ENCODE results near the gene CMTR2. TPM values are rescaled to one million over a fixed set of nuclear protein-coding genes. Genes with fewer than 3 reads are reported as not detected.

Gene CMTR2
- total and polyA plus RNA-seq, 5 donors from 2014 or later = 12.9 to 34.9 (median 27.0) TPM

DNA sequence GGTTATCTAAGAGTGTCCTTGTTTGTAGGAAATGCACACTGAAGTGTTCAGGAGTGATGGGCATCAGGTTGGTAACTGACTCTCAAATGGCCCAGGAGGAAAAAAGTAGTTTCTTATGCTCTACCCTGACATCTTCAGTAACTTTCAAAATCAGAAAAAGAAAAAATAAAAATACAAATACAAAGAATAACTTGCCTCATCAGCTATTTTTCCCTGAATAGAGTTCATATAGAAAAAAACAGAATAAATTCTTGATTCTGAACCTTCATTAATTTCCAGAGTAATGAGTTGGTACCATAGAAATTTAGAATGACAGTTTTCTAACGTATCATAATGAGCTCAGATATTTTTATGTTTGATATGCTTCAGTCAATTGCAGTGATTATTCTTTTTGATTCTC, 31.4 kb downstream of the CMTR2 start:
- H3K9me3 Mint-ChIP-seq = peaks cover 0 to 4% (median 0%) of the 10 kb centered on the region in 7 donors
- H3K4me3 Mint-ChIP-seq = no peak overlapping the region
- H3K4me1 Mint-ChIP-seq = no peaks in the 10 kb centered on the region
- H3K4me3 ChIP-seq (ENCODE audit: low read depth, low read length) = no peak overlapping the region
- no peaks in the 10 kb centered on the region for H3K9me3 ChIP-seq (ENCODE audit: control insufficient read depth in 2 of 2, low read length in 2 of 2)
- H3K27ac ChIP-seq (ENCODE audit: insufficient read depth, low read length, poor library complexity, severe bottlenecking) = no peak overlapping the region
- DNase-seq = no peak
- no peak overlapping the region for H3K27ac Mint-ChIP-seq
- peaks cover 42% of the 10 kb centered on the region for H3K27me3 Mint-ChIP-seq
- H3K27me3 ChIP-seq (ENCODE audit: control insufficient read depth, insufficient read depth, low read length) = peaks cover 7% of the 10 kb centered on the region
- H3K36me3 ChIP-seq (ENCODE audit: control insufficient read depth, insufficient read depth, low read length) = no peaks in the 10 kb centered on the region
- H3K4me1 ChIP-seq (ENCODE audit: control insufficient read depth, insufficient read depth, low read length, poor library complexity, severe bottlenecking) = no peaks in the 10 kb centered on the region
- no peak for ATAC-seq (ENCODE audit: low read depth in 2 of 2)
- no peaks in the 10 kb centered on the region for H3K36me3 Mint-ChIP-seq

DNA sequence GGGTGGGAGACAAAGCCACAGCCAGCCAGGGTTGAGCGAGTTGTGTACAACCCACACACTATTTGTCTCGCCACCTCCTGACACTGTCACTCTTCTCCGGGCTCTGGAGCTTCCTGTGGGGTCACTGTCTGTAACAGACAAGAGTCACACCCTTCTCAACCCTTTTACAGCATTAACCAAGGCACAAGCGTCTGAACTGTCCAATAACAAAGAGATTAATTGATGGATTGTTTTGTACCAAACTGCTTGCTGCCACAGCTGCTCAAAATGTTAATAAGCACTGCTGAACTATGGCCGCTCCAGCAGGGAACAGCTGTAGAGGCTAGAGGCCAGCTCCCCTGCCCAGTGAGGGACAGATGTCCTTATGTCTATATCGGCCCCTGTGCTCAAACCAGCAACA, 33.5 kb downstream of the CMTR2 start:
- no peaks in the 10 kb centered on the region for H3K4me1 Mint-ChIP-seq
- H3K27ac ChIP-seq (ENCODE audit: insufficient read depth, low read length, poor library complexity, severe bottlenecking) = no peak overlapping the region
- no peaks in the 10 kb centered on the region for H3K36me3 ChIP-seq (ENCODE audit: control insufficient read depth, insufficient read depth, low read length)
- no peak overlapping the region for H3K4me3 ChIP-seq (ENCODE audit: low read depth, low read length)
- H3K4me3 Mint-ChIP-seq = no peak overlapping the region
- peaks cover 31% of the 10 kb centered on the region for H3K27me3 Mint-ChIP-seq
- H3K36me3 Mint-ChIP-seq = no peaks in the 10 kb centered on the region
- ATAC-seq (ENCODE audit: low read depth in 2 of 2) = no peak
- H3K27me3 ChIP-seq (ENCODE audit: control insufficient read depth, insufficient read depth, low read length) = peaks cover 5% of the 10 kb centered on the region
- H3K9me3 Mint-ChIP-seq = peaks cover 0 to 3% (median 0%) of the 10 kb centered on the region in 7 donors
- H3K4me1 ChIP-seq (ENCODE audit: control insufficient read depth, insufficient read depth, low read length, poor library complexity, severe bottlenecking) = no peaks in the 10 kb centered on the region
- no peak for DNase-seq
- H3K27ac Mint-ChIP-seq = no peak overlapping the region
- no peaks in the 10 kb centered on the region for H3K9me3 ChIP-seq (ENCODE audit: control insufficient read depth in 2 of 2, low read length in 2 of 2)

DNA sequence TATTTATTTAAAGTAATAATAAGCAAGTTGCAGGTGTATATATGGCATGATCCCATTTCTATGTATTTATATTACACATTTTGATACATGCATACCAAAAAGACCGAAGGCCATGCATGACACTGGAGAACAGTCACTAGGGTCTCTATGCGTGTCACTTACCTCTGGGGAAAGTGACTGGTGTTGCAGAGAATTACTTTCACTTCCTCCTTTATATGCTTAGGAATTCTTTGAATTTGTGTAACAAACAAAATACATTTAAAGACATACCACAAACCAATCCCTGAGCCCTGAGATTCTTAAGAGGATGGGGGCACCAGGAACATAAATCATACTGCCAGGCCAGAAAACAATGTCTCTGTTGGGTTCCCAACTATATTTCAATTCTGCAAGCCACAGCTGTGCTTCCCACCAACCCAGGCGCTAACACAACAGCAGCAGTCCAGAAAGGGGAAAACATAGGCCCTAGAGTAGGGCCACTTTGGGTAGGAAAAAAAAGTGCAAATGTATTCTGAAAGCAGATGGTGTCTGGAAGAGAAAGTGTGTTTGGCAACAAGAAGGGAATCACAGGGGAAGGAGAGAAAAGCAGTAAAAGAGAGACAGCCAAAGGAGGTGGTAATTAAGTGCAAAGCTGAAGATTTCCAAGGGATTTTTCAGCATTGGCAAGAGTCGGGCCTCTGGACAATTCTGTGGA, 34.2 kb downstream of the CMTR2 start:
- Histone ChIP-seq H3K9me3 (ENCODE audit: control insufficient read depth in 2 of 2, low read length in 2 of 2) (no peaks in the 10 kb centered on the region), H3K4me1 (ENCODE audit: control insufficient read depth, insufficient read depth, low read length, poor library complexity, severe bottlenecking) (no peaks in the 10 kb centered on the region), H3K27ac (ENCODE audit: insufficient read depth, low read length, poor library complexity, severe bottlenecking) (no peak overlapping the region), H3K36me3 (ENCODE audit: control insufficient read depth, insufficient read depth, low read length) (no peaks in the 10 kb centered on the region), H3K4me3 (ENCODE audit: low read depth, low read length) (no peak overlapping the region), H3K27me3 (ENCODE audit: control insufficient read depth, insufficient read depth, low read length) (peaks cover 5% of the 10 kb centered on the region)
- H3K27me3 Mint-ChIP-seq = peaks cover 24% of the 10 kb centered on the region
- H3K9me3 Mint-ChIP-seq = peaks cover 0 to 2% (median 0%) of the 10 kb centered on the region in 7 donors
- H3K4me1 Mint-ChIP-seq = no peaks in the 10 kb centered on the region
- ATAC-seq (ENCODE audit: low read depth in 2 of 2) (no peak), DNase-seq (no peak)
- no peak overlapping the region for H3K27ac Mint-ChIP-seq
- H3K4me3 Mint-ChIP-seq = no peak overlapping the region
- no peaks in the 10 kb centered on the region for H3K36me3 Mint-ChIP-seq

DNA sequence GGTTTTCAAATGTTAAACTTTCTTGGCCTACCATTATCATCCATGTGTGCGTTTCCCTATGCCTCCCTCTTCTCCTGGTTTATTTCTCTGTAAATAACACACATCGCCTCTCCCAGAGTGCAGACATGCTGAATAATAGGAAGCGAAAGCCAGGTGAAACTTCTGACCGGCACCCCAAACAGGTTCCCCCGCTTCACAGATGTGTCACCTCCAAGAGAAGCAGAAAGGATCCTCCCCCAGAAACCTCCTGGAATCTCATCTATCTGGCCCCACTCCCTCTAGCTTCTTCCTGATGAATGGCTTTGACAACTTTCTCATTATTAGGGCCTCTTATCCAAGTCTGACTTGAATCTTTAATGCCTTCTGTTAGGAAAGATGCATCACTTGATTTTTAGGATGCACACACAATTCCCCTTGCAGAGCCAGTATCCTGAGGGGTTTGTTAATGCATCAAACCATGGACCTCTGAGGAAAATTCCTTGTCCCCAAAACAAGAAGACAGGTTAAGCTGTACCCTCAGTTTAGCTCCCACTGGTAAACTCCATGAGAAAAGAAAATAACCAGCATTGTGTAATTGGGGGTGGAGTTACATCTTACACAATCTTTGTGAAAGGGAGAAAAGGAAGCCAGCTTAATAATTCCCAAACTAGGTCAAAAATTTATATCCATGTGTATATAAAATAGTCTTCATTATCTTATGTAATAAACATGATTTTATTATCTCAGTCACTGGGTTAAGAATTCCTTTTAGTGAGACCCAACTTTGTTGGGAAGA, 38.6 kb downstream of the CMTR2 start:
- no peaks in the 10 kb centered on the region for H3K36me3 ChIP-seq (ENCODE audit: control insufficient read depth, insufficient read depth, low read length)
- no peak overlapping the region for H3K4me3 ChIP-seq (ENCODE audit: low read depth, low read length)
- Mint-ChIP-seq H3K4me1 (no peaks in the 10 kb centered on the region), H3K36me3 (no peaks in the 10 kb centered on the region), H3K27ac (no peak overlapping the region), H3K27me3 (peaks cover 4% of the 10 kb centered on the region), H3K9me3 (peaks cover 0 to 2% (median 0%) of the 10 kb centered on the region in 7 donors), H3K4me3 (no peak overlapping the region)
- H3K4me1 ChIP-seq (ENCODE audit: control insufficient read depth, insufficient read depth, low read length, poor library complexity, severe bottlenecking) = no peaks in the 10 kb centered on the region
- no peak overlapping the region for H3K27ac ChIP-seq (ENCODE audit: insufficient read depth, low read length, poor library complexity, severe bottlenecking)
- no peaks in the 10 kb centered on the region for H3K27me3 ChIP-seq (ENCODE audit: control insufficient read depth, insufficient read depth, low read length)
- no peak for DNase-seq
- no peaks in the 10 kb centered on the region for H3K9me3 ChIP-seq (ENCODE audit: control insufficient read depth in 2 of 2, low read length in 2 of 2)
- ATAC-seq (ENCODE audit: low read depth in 2 of 2) = no peak

DNA sequence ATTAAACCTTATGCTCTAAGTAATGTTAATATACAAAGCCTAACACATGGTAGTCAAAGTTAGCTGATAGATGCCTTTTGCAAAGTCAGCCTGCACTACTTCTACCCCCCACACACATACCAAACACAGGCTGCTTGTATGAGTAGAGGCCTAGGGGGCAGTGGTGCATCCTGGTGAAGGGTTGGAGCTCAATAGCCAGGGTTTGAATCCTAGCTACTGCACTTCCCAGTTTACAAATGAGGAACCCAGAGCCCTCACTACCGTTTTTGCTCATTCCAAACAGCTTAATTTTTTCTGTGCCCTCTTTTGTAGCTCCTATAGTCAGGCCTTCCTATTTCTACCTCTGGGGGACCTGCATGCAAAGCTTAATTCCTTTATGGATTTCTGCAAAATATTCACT, 39.8 kb downstream of the CMTR2 start:
- H3K27me3 Mint-ChIP-seq = peaks cover 4% of the 10 kb centered on the region
- H3K36me3 ChIP-seq (ENCODE audit: control insufficient read depth, insufficient read depth, low read length) = no peaks in the 10 kb centered on the region
- no peaks in the 10 kb centered on the region for H3K36me3 Mint-ChIP-seq
- H3K27ac Mint-ChIP-seq = no peak overlapping the region
- H3K4me3 ChIP-seq (ENCODE audit: low read depth, low read length) = no peak overlapping the region
- H3K9me3 Mint-ChIP-seq = peaks cover 0 to 2% (median 0%) of the 10 kb centered on the region in 7 donors
- H3K4me1 ChIP-seq (ENCODE audit: control insufficient read depth, insufficient read depth, low read length, poor library complexity, severe bottlenecking) = no peaks in the 10 kb centered on the region
- H3K4me3 Mint-ChIP-seq = no peak overlapping the region
- no peaks in the 10 kb centered on the region for H3K27me3 ChIP-seq (ENCODE audit: control insufficient read depth, insufficient read depth, low read length)
- no peak for DNase-seq
- no peak overlapping the region for H3K27ac ChIP-seq (ENCODE audit: insufficient read depth, low read length, poor library complexity, severe bottlenecking)
- no peaks in the 10 kb centered on the region for H3K9me3 ChIP-seq (ENCODE audit: control insufficient read depth in 2 of 2, low read length in 2 of 2)
- ATAC-seq (ENCODE audit: low read depth in 2 of 2) = no peak
- H3K4me1 Mint-ChIP-seq = no peaks in the 10 kb centered on the region

DNA sequence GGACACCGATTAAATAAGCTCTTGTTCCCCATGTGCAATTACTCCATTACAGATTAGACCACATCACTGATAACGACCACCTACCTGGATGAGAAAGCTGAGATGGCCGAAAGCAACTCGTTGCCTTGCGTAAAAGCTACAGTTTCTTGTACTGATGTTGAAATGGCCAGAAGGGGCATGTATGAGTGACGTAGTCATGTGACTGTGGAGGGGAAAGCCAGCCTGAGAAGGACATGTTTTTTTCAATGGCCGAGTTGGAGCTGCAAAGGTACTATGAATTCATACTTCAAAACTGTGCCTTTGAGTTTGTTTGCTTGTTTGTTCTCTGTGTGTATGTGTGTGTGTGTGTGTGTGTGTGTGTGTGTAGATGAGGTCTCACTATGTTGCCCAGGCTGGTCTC, 41.7 kb downstream of the CMTR2 start:
- H3K4me1 Mint-ChIP-seq = no peaks in the 10 kb centered on the region
- H3K9me3 Mint-ChIP-seq = peaks cover 0 to 2% (median 0%) of the 10 kb centered on the region in 7 donors
- H3K4me3 Mint-ChIP-seq = peak overlapping the region in 1 of 4 donors; percentile 32
- Histone ChIP-seq H3K36me3 (ENCODE audit: control insufficient read depth, insufficient read depth, low read length) (no peaks in the 10 kb centered on the region), H3K4me3 (ENCODE audit: low read depth, low read length) (no peak overlapping the region), H3K27me3 (ENCODE audit: control insufficient read depth, insufficient read depth, low read length) (no peaks in the 10 kb centered on the region), H3K4me1 (ENCODE audit: control insufficient read depth, insufficient read depth, low read length, poor library complexity, severe bottlenecking) (no peaks in the 10 kb centered on the region), H3K9me3 (ENCODE audit: control insufficient read depth in 2 of 2, low read length in 2 of 2) (no peaks in the 10 kb centered on the region), H3K27ac (ENCODE audit: insufficient read depth, low read length, poor library complexity, severe bottlenecking) (no peak overlapping the region)
- no peak overlapping the region for H3K27ac Mint-ChIP-seq
- peaks cover 4% of the 10 kb centered on the region for H3K27me3 Mint-ChIP-seq
- DNase-seq (no peak), ATAC-seq (ENCODE audit: low read depth in 2 of 2) (no peak)
- H3K36me3 Mint-ChIP-seq = no peaks in the 10 kb centered on the region

DNA sequence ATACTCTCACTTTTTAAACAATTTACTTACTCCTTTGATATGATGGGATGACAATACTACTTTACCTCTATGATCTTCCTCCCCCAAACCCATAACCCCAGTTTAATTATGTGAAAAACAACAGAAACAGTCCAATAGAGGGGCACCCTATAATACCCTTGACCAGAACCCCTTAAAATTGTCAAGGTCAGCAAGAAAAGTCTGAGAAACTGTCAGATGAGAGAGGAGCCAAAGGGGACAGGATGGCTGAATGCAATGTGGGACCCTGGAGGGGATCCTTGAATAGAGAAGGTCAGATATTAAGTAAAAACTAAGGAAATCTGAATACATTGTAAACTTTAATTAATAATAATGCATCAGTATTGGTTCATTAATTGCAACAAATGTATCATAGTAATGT, 42.9 kb downstream of the CMTR2 start:
- Mint-ChIP-seq H3K36me3 (no peaks in the 10 kb centered on the region), H3K27me3 (peaks cover 4% of the 10 kb centered on the region), H3K9me3 (no peaks in the 10 kb centered on the region), H3K4me1 (no peaks in the 10 kb centered on the region), H3K4me3 (no peak overlapping the region), H3K27ac (no peak overlapping the region)
- DNase-seq = no peak
- no peak for ATAC-seq (ENCODE audit: low read depth in 2 of 2)
- Histone ChIP-seq H3K9me3 (ENCODE audit: control insufficient read depth in 2 of 2, low read length in 2 of 2) (no peaks in the 10 kb centered on the region), H3K36me3 (ENCODE audit: control insufficient read depth, insufficient read depth, low read length) (no peaks in the 10 kb centered on the region), H3K4me3 (ENCODE audit: low read depth, low read length) (no peak overlapping the region), H3K27me3 (ENCODE audit: control insufficient read depth, insufficient read depth, low read length) (no peaks in the 10 kb centered on the region), H3K4me1 (ENCODE audit: control insufficient read depth, insufficient read depth, low read length, poor library complexity, severe bottlenecking) (no peaks in the 10 kb centered on the region), H3K27ac (ENCODE audit: insufficient read depth, low read length, poor library complexity, severe bottlenecking) (no peak overlapping the region)

DNA sequence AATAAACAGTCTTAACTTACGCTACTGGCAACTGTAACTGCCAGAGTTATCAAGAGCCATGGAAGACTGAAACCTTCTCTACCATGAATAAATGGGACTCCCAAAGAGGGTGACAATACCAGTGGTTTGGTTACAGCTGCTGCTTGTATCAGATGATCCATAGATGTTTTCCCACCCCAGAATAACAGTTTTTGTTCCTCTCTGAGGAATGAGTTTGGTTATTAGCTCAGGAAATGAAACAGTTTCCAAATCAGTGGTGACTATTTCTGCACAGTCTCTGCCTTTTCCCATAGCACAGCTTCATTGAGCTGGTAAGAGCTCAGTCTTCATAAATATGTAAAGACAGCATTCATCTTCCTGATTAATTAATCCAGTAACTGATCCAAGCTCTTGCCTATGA, 44.7 kb downstream of the CMTR2 start:
- Mint-ChIP-seq H3K9me3 (no peaks in the 10 kb centered on the region), H3K27me3 (peaks cover 4% of the 10 kb centered on the region), H3K4me1 (no peaks in the 10 kb centered on the region), H3K36me3 (no peaks in the 10 kb centered on the region), H3K4me3 (no peak overlapping the region), H3K27ac (no peak overlapping the region)
- Histone ChIP-seq H3K9me3 (ENCODE audit: control insufficient read depth in 2 of 2, low read length in 2 of 2) (no peaks in the 10 kb centered on the region), H3K27me3 (ENCODE audit: control insufficient read depth, insufficient read depth, low read length) (no peaks in the 10 kb centered on the region), H3K4me3 (ENCODE audit: low read depth, low read length) (no peak overlapping the region), H3K4me1 (ENCODE audit: control insufficient read depth, insufficient read depth, low read length, poor library complexity, severe bottlenecking) (no peaks in the 10 kb centered on the region), H3K36me3 (ENCODE audit: control insufficient read depth, insufficient read depth, low read length) (no peaks in the 10 kb centered on the region), H3K27ac (ENCODE audit: insufficient read depth, low read length, poor library complexity, severe bottlenecking) (no peak overlapping the region)
- DNase-seq (no peak), ATAC-seq (ENCODE audit: low read depth in 2 of 2) (no peak)

All from CD4-positive, CD25-positive, alpha-beta regulatory T cell (primary cell).